HG03064 (cell line): ENCODE data around the gene MALSU1.

Experiments used
- ATAC-seq: cut with Tn5 transposase; IDR thresholded peaks from one replicate; pipeline ENCODE4 v1.9.1; 2021; ENCODE audit warnings: low read depth; ENCODE audit not compliant: unreplicated experiment

Gene MALSU1

GRCh38 chr7:23334482-23335056 lies 35.4 kb downstream of the MALSU1 start:
- ATAC-seq = no peak

- ATAC-seq = no peak
Observed at GRCh38 chr7:23335136-23335535, 36.0 kb downstream of the MALSU1 start.

- ATAC-seq = no peak
Observed at GRCh38 chr7:23335621-23336020, 36.5 kb downstream of the MALSU1 start.

DNA sequence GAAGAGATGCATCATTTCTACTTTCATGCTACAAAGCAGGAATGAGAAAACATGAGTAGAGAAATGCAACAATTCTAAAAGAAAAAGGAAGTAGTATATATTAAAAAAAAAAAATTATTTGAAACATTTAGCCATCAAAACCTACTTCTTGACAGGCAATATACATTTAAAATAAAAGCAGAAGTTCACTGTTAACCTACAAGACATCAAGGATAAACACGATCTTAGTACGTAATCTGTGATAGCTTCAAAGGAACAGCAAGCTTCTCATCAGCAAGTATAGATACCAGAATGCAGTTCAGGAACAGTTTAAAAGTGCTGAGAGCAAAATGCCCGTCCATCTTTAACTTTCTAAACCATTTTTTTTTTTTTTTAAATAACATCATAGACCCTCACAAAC lies 36.9 kb downstream of the MALSU1 start:
- ATAC-seq = no peak

- no peak for ATAC-seq
Observed at GRCh38 chr7:23336799-23337283, 37.7 kb downstream of the MALSU1 start.

GRCh38 chr7:23337374-23337773 lies 38.2 kb downstream of the MALSU1 start:
- ATAC-seq = no peak

GRCh38 chr7:23338439-23338838 lies 39.3 kb downstream of the MALSU1 start:
- no peak for ATAC-seq

- no peak for ATAC-seq
Observed at GRCh38 chr7:23338863-23339262, 39.7 kb downstream of the MALSU1 start.

- ATAC-seq = no peak
Observed at GRCh38 chr7:23341846-23342598, 42.9 kb downstream of the MALSU1 start.

- no peak for ATAC-seq
Observed at GRCh38 chr7:23343102-23343501, 44.0 kb downstream of the MALSU1 start.

GRCh38 chr7:23343806-23344475 lies 44.8 kb downstream of the MALSU1 start:
- ATAC-seq = no peak

DNA sequence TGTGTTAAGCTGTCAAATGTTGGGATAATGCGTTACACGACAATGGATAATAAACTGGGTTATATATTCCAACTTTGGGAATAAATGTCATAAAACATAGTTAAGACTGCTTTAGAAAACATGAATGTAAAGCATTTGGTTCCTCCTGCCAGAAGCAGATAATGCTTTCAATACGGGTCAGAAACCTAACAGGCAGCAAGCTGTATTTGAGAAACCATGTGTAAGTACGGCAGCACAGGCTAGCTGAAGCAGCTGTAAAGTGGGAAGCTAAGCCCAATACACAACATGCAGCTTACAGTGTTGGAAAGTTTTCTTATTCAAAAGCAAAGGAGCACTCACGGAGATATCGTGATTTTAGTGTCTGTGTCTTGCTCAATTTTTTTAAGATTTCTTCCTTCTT lies 46.5 kb downstream of the MALSU1 start:
- ATAC-seq = no peak

DNA sequence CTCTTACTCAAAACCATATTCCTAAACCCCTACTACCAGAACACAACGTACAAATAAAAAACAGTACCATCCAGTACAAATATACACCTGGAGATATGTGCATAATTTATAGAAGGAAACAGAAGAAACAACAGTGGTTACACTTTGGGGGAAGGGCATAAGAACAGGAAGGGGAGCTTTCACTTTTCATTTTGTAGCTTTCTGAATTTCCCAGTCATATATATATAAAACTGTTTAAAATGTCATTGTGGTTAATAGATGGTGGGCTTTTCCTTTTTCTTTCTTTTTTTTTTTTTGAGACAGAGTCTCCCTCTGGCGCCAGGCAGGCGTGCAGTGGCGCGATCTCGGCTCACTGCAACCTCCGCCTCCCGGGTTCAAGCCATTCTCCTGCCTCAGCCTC lies 47.2 kb downstream of the MALSU1 start:
- no peak for ATAC-seq

- ATAC-seq = no peak
Observed at GRCh38 chr7:23347033-23347681, 48.0 kb downstream of the MALSU1 start.

- peak; percentile 54 for ATAC-seq
Observed at GRCh38 chr7:23347682-23348180, 48.6 kb downstream of the MALSU1 start.

GRCh38 chr7:23349484-23350157 lies 50.5 kb downstream of the MALSU1 start:
- ATAC-seq = no peak

GRCh38 chr7:23350466-23350865 lies 51.3 kb downstream of the MALSU1 start:
- ATAC-seq = no peak

DNA sequence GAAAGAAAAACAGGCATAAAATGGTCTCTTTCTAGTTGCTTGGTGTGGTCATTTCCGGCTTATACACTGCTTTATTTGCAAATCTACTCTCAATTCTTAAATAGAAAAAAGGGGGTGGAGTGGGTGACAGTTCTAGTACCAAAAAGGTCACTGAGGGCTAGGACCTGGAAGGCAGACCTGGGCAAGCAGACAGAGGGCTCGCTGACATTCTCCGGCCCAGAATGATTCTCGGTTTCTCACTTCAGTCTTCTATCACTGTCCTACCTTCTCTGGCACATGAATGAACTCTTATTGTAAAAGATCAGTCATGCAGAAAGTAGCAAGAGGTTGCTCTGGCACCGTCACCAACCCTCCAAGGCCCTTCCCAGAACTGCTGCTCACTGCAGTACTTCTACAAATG lies 54.0 kb downstream of the MALSU1 start:
- ATAC-seq = no peak

DNA sequence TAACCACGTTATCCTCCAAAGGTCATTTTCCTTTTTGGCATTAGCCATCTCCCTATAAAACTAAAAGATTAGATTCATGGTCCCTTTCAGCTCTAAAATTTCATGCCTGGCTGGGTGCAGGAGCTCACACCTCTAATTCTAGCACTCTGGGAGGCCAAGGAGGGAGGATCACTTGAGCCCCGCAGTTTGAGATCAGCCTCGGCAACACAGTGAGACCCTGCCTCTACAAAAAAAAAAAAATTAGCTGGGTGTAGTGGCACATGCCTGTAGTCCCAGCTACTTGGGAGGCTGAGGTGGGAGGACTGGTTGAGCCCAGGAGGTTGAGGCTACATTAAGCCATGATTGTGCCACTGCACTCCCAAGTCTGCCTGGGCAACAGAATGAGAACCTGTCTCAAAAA lies 57.0 kb downstream of the MALSU1 start:
- ATAC-seq = no peak

- ATAC-seq = no peak
Observed at GRCh38 chr7:23356726-23357125, 57.6 kb downstream of the MALSU1 start.
